SK-N-MC (cell line): ENCODE measurements around the gene ALOX5AP.

Experiments used
- EZH2 ChIP-seq: fragments of 200-600 bp; sonication (generic); IDR thresholded peaks from one replicate; pipeline ENCODE4 v1.6.1; 2017; ENCODE audit warnings: antibody characterized with exemption
- FOXP2 ChIP-seq: optimal IDR thresholded peaks from 2 replicates; pipeline ENCODE3; 2011; ENCODE audit warnings: mild to moderate bottlenecking, moderate library complexity; ENCODE audit not compliant: insufficient read depth; ENCODE audit errors: extremely low read length, control extremely low read depth
- POLR2AphosphoS5 ChIP-seq: IDR thresholded peaks from 2 replicates; pipeline ENCODE4 v1.6.1; 2012; ENCODE audit warnings: mild to moderate bottlenecking, low read depth, low read length, borderline replicate concordance

DNA sequence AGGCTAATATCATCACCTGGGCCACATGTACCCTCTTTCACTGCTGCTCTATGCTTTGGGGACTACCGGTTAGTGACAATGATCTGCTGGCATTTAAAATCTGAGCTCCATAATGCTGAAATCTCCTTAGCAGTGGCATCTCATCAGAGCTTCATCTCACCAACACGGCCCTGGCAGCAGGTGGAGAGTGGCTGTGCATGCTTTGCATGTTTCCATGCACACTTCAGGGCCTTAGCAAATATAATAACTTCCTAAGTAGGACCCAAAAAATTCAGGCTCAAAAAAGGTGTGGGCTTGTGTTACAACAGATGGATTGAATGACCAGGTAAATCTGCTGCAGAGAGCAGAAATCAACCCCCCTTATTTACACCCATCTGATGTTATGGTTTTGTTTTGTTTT lies 55.2 kb downstream of the ALOX5AP start:
- no peak for TF ChIP-seq EZH2
- no peak for TF ChIP-seq POLR2AphosphoS5
- no peak for TF ChIP-seq FOXP2
